Mesenchymal stem cell (in vitro differentiated cells and primary cell): ENCODE measurements around the gene CCDC92.

ENCODE experiments used
- DNase-seq: peaks from one replicate; pipeline ENCODE4 v3.0.0-alpha.2; 2013
- H2AFZ ChIP-seq: one replicate; pipeline ENCODE4 v1.6.1; 2013; ENCODE audit warnings: low read depth, mild to moderate bottlenecking, control low read depth, inconsistent platforms, low read length, moderate library complexity
- H2AK5ac ChIP-seq: 2 replicates; pipeline ENCODE4 v1.6.1; 2013; ENCODE audit warnings: low read length, moderate library complexity, mild to moderate bottlenecking, inconsistent platforms; ENCODE audit not compliant: severe bottlenecking
- H2BK120ac ChIP-seq: one replicate; pipeline ENCODE4 v1.6.1; 2013; ENCODE audit warnings: low read depth, mild to moderate bottlenecking, inconsistent platforms, low read length, moderate library complexity
- H2BK12ac ChIP-seq, 2 experiments: one replicate each; pipeline ENCODE4 v1.6.1; 2013; ENCODE audit warnings: inconsistent platforms in 2 of 2, low read length in 2 of 2, mild to moderate bottlenecking in 2 of 2, moderate library complexity in 2 of 2, control low read depth in 1 of 2
- H2BK15ac ChIP-seq: one replicate; pipeline ENCODE4 v1.6.1; 2013; ENCODE audit warnings: mild to moderate bottlenecking, low read depth, inconsistent platforms; ENCODE audit not compliant: poor library complexity, severe bottlenecking
- H2BK5ac ChIP-seq: 2 replicates; pipeline ENCODE4 v1.6.1; 2013; ENCODE audit warnings: low read depth, mild to moderate bottlenecking, low read length, control low read depth, inconsistent platforms; ENCODE audit not compliant: poor library complexity, severe bottlenecking
- H3K14ac ChIP-seq, 2 experiments: one replicate each; pipeline ENCODE4 v1.6.1; 2013; ENCODE audit warnings: inconsistent platforms in 2 of 2, low read length in 2 of 2, control low read depth in 1 of 2, mild to moderate bottlenecking in 1 of 2, moderate library complexity in 1 of 2
- H3K18ac ChIP-seq, 2 experiments: one replicate each; pipeline ENCODE4 v1.6.1; 2013; ENCODE audit warnings: inconsistent platforms in 2 of 2, low read length in 2 of 2, control low read depth in 1 of 2, low read depth in 1 of 2, mild to moderate bottlenecking in 1 of 2
- H3K23ac ChIP-seq, 2 experiments: one replicate each; pipeline ENCODE4 v1.6.1; 2013; ENCODE audit warnings: inconsistent platforms in 2 of 2, low read length in 2 of 2, mild to moderate bottlenecking in 2 of 2, moderate library complexity in 2 of 2, control low read depth in 1 of 2
- H3K27ac ChIP-seq: 2 replicates; pipeline ENCODE4 v1.5.1; 2013; ENCODE audit warnings: mild to moderate bottlenecking, moderate library complexity, low read length, control low read depth, inconsistent platforms; ENCODE audit not compliant: poor library complexity, severe bottlenecking
- H3K27me3 ChIP-seq, 2 experiments: 2 replicates each; pipeline versions ENCODE4 v1.6.1 to v1.7.0; 2013; ENCODE audit warnings: low read length in 2 of 2, mild to moderate bottlenecking in 2 of 2, moderate library complexity in 2 of 2, control low read depth in 1 of 2, inconsistent platforms in 1 of 2; ENCODE audit not compliant: control insufficient read depth in 1 of 2, insufficient read depth in 1 of 2
- H3K36me3 ChIP-seq, 2 experiments: 2 replicates each; pipeline versions ENCODE4 v1.6.1 to v1.7.0; 2013; ENCODE audit warnings: low read length in 2 of 2, control low read depth in 1 of 2, inconsistent platforms in 1 of 2, low read depth in 1 of 2, mild to moderate bottlenecking in 1 of 2; ENCODE audit not compliant: insufficient read depth in 2 of 2, control insufficient read depth in 1 of 2
- H3K4ac ChIP-seq, 2 experiments: one replicate each; pipeline ENCODE4 v1.6.1; 2013; ENCODE audit warnings: inconsistent platforms in 2 of 2, low read length in 2 of 2, mild to moderate bottlenecking in 2 of 2, moderate library complexity in 2 of 2, control low read depth in 1 of 2, low read depth in 1 of 2
- H3K4me1 ChIP-seq: 2 replicates; pipeline ENCODE4 v1.6.1; 2013; ENCODE audit warnings: low read depth, low read length, control low read depth; ENCODE audit not compliant: control insufficient read depth, insufficient read depth
- H3K4me2 ChIP-seq: 2 replicates; pipeline ENCODE4 v1.6.1; 2013; ENCODE audit warnings: low read length, mild to moderate bottlenecking, inconsistent platforms; ENCODE audit not compliant: poor library complexity, severe bottlenecking
- H3K4me3 ChIP-seq, 2 experiments: 2 replicates each; pipeline versions ENCODE4 v1.5.1 to v1.7.0; 2013; ENCODE audit warnings: low read length in 2 of 2, mild to moderate bottlenecking in 2 of 2, control low read depth in 1 of 2, low read depth in 1 of 2; ENCODE audit not compliant: insufficient read depth in 1 of 2
- H3K79me1 ChIP-seq: replicated peaks from 2 replicates; pipeline ENCODE4 v1.6.1; 2013; ENCODE audit warnings: mild to moderate bottlenecking, control low read depth, low read length, inconsistent platforms; ENCODE audit not compliant: poor library complexity, severe bottlenecking
- H3K9ac ChIP-seq: 2 replicates; pipeline ENCODE4 v1.7.0; 2013; ENCODE audit warnings: mild to moderate bottlenecking, low read length, moderate library complexity
- H3K9me3 ChIP-seq: 2 replicates; pipeline ENCODE4 v1.7.0; 2013; ENCODE audit warnings: mild to moderate bottlenecking, low read length; ENCODE audit not compliant: control insufficient read depth
- H4K8ac ChIP-seq: one replicate; pipeline ENCODE4 v1.6.1; 2013; ENCODE audit warnings: inconsistent platforms, mild to moderate bottlenecking, low read length, moderate library complexity
- H4K91ac ChIP-seq: one replicate; pipeline ENCODE4 v1.6.1; 2013; ENCODE audit warnings: mild to moderate bottlenecking, low read length, inconsistent platforms
- WGBS: methylation state at CpG from one replicate; pipeline ENCODE4 v1.1.7; 2013; ENCODE audit warnings: mixed read lengths; 5-methylcytosine and 5-hydroxymethylcytosine counted together

The CCDC92 gene

GRCh38 chr12:123958462-123958861, 14.2 kb downstream of the CCDC92 start:
- Histone ChIP-seq H2AFZ (no peak overlapping the region), H3K9ac (no peak overlapping the region), H2BK15ac (no peak overlapping the region), H3K14ac (no peak overlapping the region), H3K4ac (no peak overlapping the region), H3K18ac (no peak overlapping the region), H4K8ac (no peak overlapping the region), H2BK5ac (no peak overlapping the region), H3K4me2 (no peak overlapping the region), H3K23ac (no peak overlapping the region), H3K36me3 (peaks cover 9 to 10% of the 10 kb centered on the region in 2 experiments), H3K9me3 (no peaks in the 10 kb centered on the region), H3K4me1 (peaks cover 4% of the 10 kb centered on the region), H3K27ac (no peak overlapping the region), H2AK5ac (no peak overlapping the region), H2BK12ac (no peak overlapping the region), H4K91ac (no peak overlapping the region), H2BK120ac (no peak overlapping the region), H3K79me1 (peaks cover 32% of the 10 kb centered on the region), H3K27me3 (no peaks in the 10 kb centered on the region), H3K4me3 (no peak overlapping the region)
- WGBS, result 67% methylated on average over 8 of the region's 8 CpGs
- peak; percentile 66 for DNase-seq

GRCh38 chr12:123957196-123957595, 15.4 kb downstream of the CCDC92 start:
- no peak for DNase-seq
- Histone ChIP-seq H3K9me3 (no peaks in the 10 kb centered on the region), H2BK120ac (no peak overlapping the region), H2BK15ac (no peak overlapping the region), H3K9ac (no peak overlapping the region), H3K14ac (no peak overlapping the region), H3K4me1 (no peaks in the 10 kb centered on the region), H3K4me3 (no peak overlapping the region), H3K18ac (no peak overlapping the region), H2BK12ac (no peak overlapping the region), H2AK5ac (no peak overlapping the region), H4K91ac (no peak overlapping the region), H3K4ac (no peak overlapping the region), H2AFZ (no peak overlapping the region), H3K79me1 (peaks cover 24% of the 10 kb centered on the region), H3K4me2 (no peak overlapping the region), H3K36me3 (peaks cover 5 to 9% of the 10 kb centered on the region in 2 experiments), H3K23ac (no peak overlapping the region), H3K27me3 (no peaks in the 10 kb centered on the region), H3K27ac (no peak overlapping the region), H4K8ac (no peak overlapping the region), H2BK5ac (no peak overlapping the region)
- 72% methylated on average over 3 of the region's 3 CpGs for WGBS

DNA sequence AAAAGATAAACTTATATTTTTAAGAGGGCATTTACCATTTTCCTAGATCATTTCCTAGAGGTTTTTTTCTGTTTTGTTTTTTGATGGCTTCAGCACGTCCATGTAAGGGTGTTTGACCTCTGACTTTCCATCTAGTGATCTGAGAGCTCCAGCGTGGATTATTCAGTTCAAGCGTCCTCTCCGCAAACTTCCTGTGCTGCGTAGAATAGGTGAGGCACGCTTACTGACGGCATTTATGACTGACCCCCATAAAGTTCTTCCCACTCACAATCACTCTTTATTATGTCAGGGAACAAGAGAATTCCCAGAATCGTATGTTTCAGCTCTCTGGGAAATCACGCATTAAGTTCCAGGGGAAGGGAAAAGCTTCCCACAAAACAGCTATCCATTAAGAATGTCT, 16.4 kb downstream of the CCDC92 start:
- H2BK120ac ChIP-seq, result no peak overlapping the region

DNA sequence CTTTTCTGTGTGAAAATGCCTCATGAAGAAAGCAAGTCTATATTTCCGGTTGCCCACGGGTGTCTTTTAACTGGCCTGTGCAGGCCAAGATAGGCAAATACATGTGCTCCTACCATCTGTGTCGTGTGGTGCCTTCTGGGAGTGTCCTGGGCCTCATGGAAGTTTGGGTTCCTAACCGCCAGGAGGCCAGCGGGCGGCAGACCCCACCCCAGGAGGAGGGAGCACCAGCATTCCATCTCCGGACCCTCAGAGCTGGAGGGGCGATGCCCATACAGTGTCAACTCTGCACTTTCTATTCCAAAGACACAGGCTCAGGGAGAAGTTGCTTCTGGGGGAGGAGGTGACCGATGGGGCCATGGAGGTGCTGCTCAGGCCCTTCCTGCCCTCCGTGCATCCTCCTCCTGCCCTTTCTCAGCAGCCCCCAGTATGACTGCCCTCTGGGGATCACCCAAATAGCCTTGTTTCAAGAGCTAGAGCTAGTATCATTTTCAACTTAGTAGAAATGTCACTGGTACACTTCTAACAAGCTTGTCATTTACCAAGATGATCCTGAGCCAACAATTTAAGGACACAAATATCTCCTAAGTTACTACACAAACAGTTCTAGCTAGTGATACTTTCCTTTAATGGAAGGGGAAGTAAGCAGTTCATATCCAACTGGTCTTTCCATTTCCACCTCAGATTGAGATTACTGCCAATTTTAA, 17.8 kb downstream of the CCDC92 start:
- Histone ChIP-seq H3K27me3 (no peaks in the 10 kb centered on the region), H3K23ac (no peak overlapping the region), H2BK12ac (peak overlapping the region in 1 of 2 experiments; percentile 1), H2AFZ (no peak overlapping the region), H4K8ac (no peak overlapping the region), H3K9ac (no peak overlapping the region), H3K4me1 (no peaks in the 10 kb centered on the region), H3K4ac (no peak overlapping the region), H2BK15ac (no peak overlapping the region), H3K36me3 (peaks cover 5 to 9% of the 10 kb centered on the region in 2 experiments), H3K4me2 (no peak overlapping the region), H2BK120ac (no peak overlapping the region), H3K79me1 (peaks cover 25% of the 10 kb centered on the region), H2BK5ac (no peak overlapping the region), H3K4me3 (no peak overlapping the region), H3K18ac (no peak overlapping the region), H4K91ac (no peak overlapping the region), H2AK5ac (no peak overlapping the region), H3K9me3 (no peaks in the 10 kb centered on the region), H3K27ac (no peak overlapping the region), H3K14ac (no peak overlapping the region)
- DNase-seq, result no peak
- 85% methylated on average over 8 of the region's 10 CpGs for WGBS

More for the DNA sequence above, 16.4 kb downstream of the CCDC92 start:
- H2BK5ac ChIP-seq, result no peak overlapping the region
- no peak overlapping the region for H2BK15ac ChIP-seq
- H4K8ac ChIP-seq, result no peak overlapping the region
- H2BK12ac ChIP-seq, result no peak overlapping the region
- H3K9me3 ChIP-seq, result no peaks in the 10 kb centered on the region
- no peak overlapping the region for H3K9ac ChIP-seq
- no peak overlapping the region for H2AFZ ChIP-seq
- peaks cover 20% of the 10 kb centered on the region for H3K79me1 ChIP-seq
- H3K4me1 ChIP-seq, result no peaks in the 10 kb centered on the region
- no peak overlapping the region for H3K4ac ChIP-seq
- no peak overlapping the region for H3K14ac ChIP-seq
- no peak overlapping the region for H3K18ac ChIP-seq
- no peak overlapping the region for H4K91ac ChIP-seq
- no peak overlapping the region for H3K27ac ChIP-seq
- H3K27me3 ChIP-seq, result no peaks in the 10 kb centered on the region
- no peak overlapping the region for H2AK5ac ChIP-seq
- no peak for DNase-seq
- no peak overlapping the region for H3K4me3 ChIP-seq
- peak overlapping the region in 1 of 2 experiments; percentile 37 for H3K23ac ChIP-seq
- peaks cover 5 to 9% of the 10 kb centered on the region in 2 experiments for H3K36me3 ChIP-seq
- 73% methylated on average over 9 of the region's 9 CpGs for WGBS
- H3K4me2 ChIP-seq, result no peak overlapping the region
